NB4 (cell line): ENCODE results near the gene MNX1.
A peak's percentile ranks its signal among the peaks of the same experiment; 100 is the strongest.

Source experiments
- DNase-seq: peaks from one replicate; pipeline ENCODE4 v3.0.0; 2010; ENCODE audit warnings: low read depth
- H3K4me3 ChIP-seq: one replicate; pipeline ENCODE4 v1.5.1; 2011; ENCODE audit warnings: mild to moderate bottlenecking, low read depth, low read length, moderate library complexity
- MYC ChIP-seq: IDR thresholded peaks from 2 replicates; pipeline ENCODE4 v1.6.1; 2011; ENCODE audit warnings: low read depth, low read length
- POLR2A ChIP-seq: IDR thresholded peaks from 2 replicates; pipeline ENCODE4 v1.6.1; 2011; ENCODE audit warnings: mild to moderate bottlenecking; ENCODE audit not compliant: insufficient read length; ENCODE audit errors: extremely low read depth
- TF ChIP-seq, protein P1 (sequence below): IDR thresholded peaks from one replicate; pipeline ENCODE4 v1.5.1; 2012; ENCODE audit warnings: low read depth, low read length
- TF ChIP-seq, protein P2 (sequence below): IDR thresholded peaks from 2 replicates; pipeline ENCODE4 v1.6.1; 2011; ENCODE audit warnings: low read depth, low read length

The MNX1 gene

DNA sequence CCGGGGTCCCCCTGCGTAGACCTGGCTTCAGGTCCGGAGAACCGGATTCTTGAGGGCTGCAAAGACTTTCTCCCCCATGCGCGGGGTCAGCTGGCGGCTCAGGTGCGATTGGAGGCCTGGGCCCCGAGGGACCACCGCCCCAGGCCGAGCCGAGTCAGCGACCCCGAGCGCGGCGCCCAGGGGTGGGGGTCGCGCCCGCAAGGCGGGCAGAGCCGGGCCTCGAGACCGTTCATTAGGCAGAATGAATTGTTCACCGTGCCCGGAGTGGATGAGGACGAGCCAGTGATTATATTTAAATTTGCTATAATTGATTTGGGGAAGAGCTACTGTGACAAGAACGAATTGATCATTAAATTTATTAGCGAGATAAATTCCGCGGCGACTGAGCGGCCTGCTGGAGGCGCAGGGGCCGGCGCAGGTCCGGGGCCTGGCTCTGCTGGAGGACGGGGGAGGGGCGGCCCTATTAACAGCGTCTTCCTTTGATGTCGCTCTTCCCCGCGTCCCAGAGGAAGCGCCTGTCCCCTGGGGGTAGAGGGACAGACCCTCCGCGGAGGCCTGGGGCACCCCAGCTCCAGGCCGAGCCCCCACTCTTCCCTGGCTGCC, 7.5 kb downstream of the MNX1 start:
- H3K4me3 ChIP-seq = no peak overlapping the region
- TF ChIP-seq, protein P1, sequence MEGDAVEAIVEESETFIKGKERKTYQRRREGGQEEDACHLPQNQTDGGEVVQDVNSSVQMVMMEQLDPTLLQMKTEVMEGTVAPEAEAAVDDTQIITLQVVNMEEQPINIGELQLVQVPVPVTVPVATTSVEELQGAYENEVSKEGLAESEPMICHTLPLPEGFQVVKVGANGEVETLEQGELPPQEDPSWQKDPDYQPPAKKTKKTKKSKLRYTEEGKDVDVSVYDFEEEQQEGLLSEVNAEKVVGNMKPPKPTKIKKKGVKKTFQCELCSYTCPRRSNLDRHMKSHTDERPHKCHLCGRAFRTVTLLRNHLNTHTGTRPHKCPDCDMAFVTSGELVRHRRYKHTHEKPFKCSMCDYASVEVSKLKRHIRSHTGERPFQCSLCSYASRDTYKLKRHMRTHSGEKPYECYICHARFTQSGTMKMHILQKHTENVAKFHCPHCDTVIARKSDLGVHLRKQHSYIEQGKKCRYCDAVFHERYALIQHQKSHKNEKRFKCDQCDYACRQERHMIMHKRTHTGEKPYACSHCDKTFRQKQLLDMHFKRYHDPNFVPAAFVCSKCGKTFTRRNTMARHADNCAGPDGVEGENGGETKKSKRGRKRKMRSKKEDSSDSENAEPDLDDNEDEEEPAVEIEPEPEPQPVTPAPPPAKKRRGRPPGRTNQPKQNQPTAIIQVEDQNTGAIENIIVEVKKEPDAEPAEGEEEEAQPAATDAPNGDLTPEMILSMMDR = no peak
- TF ChIP-seq MYC (no peak), POLR2A (no peak)
- TF ChIP-seq, protein P2, sequence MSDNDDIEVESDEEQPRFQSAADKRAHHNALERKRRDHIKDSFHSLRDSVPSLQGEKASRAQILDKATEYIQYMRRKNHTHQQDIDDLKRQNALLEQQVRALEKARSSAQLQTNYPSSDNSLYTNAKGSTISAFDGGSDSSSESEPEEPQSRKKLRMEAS = no peak
- DNase-seq = no peak

GRCh38 chr7:157001920-157002818, 8.3 kb downstream of the MNX1 start:
- no peak overlapping the region for H3K4me3 ChIP-seq
- no peak for DNase-seq
- TF ChIP-seq, protein P1 = no peak
- TF ChIP-seq, protein P2 = no peak
- TF ChIP-seq POLR2A (no peak), MYC (no peak)

GRCh38 chr7:157000741-157001653, 9.5 kb downstream of the MNX1 start:
- TF ChIP-seq, protein P2 = no peak
- TF ChIP-seq, protein P1 = no peak
- DNase-seq = peak; percentile 29
- H3K4me3 ChIP-seq = peak overlapping the region; percentile 1

DNA sequence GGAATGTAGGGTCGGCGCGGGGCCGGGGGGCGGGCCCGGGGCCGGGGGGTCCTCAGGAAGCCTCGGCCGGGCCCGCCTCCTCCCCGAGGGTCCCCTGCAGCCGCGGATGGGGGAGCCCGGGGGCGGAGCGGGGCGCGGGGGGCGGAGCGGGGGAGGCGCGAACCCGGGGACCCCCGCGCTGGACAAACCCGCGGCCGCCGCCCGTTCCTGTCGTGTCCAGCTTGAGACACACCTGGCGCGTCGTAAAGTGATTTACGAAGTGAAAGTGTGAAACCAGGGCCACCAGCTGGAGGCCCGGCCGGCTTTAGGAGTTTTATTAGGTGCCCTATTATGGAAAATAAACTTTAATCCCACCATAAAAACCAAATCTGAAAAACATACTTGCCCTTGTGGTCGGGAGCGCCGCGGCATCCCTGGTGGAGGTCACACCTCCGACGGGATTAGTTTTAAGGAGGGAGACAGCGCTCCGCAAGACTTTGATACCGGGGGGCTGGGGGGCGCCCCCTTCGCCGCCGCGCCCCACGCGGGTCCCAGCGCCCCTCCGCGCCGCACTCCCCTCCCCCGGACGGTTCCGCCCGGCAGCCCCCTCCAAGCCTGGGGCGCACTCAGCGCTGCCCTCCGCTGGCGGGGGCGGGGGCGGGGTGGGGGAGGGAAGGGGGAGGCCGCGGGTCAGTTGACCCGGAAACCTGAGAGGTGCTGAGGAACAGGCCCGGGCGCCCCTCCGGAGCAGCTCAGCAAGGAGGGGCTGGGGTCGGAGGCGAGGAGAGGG, 10.3 kb downstream of the MNX1 start:
- DNase-seq = no peak
- TF ChIP-seq MYC = no peak
- no peak for TF ChIP-seq POLR2A
- TF ChIP-seq, protein P2 = no peak
- TF ChIP-seq, protein P1 = no peak
- peak overlapping the region; percentile 29 for H3K4me3 ChIP-seq
